Choroid plexus epithelial cell (primary cell): Measurements from ENCODE around the gene CTPS2.

ENCODE experiments used
- DNase-seq: peaks from one replicate; pipeline ENCODE4 v3.0.0-alpha.2; 2010; ENCODE audit warnings: low read depth
- H3K4me3 ChIP-seq: 2 replicates; pipeline ENCODE4 v1.5.1; 2011; ENCODE audit warnings: low read depth, mild to moderate bottlenecking, control low read depth, low read length, moderate library complexity
- TF ChIP-seq, protein P1 (sequence below): conservative IDR thresholded peaks from 2 replicates; pipeline ENCODE4 v1.5.1; 2011; ENCODE audit warnings: low read depth, mild to moderate bottlenecking, control low read depth, inconsistent platforms, low read length, moderate library complexity

CTPS2 gene

DNA sequence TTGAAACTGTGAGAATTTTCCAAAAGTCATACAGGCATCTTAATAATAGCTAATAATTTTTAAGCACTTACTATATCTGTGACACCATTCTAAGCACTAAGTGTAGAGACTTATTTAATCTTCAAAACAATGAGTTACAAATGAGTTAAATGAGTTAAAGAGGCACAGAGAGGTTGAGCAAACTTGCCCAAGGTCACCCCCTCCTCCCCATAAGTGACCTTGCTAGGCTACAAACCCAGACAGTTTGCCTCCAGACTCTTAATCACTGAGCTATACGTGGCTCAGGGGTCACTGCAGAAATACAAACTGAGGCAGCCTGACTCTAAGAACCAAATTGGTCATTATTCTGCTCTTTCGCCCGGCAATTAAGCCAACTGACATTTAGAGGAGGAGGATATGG, 15.5 kb downstream of the CTPS2 start:
- TF ChIP-seq, protein P1, sequence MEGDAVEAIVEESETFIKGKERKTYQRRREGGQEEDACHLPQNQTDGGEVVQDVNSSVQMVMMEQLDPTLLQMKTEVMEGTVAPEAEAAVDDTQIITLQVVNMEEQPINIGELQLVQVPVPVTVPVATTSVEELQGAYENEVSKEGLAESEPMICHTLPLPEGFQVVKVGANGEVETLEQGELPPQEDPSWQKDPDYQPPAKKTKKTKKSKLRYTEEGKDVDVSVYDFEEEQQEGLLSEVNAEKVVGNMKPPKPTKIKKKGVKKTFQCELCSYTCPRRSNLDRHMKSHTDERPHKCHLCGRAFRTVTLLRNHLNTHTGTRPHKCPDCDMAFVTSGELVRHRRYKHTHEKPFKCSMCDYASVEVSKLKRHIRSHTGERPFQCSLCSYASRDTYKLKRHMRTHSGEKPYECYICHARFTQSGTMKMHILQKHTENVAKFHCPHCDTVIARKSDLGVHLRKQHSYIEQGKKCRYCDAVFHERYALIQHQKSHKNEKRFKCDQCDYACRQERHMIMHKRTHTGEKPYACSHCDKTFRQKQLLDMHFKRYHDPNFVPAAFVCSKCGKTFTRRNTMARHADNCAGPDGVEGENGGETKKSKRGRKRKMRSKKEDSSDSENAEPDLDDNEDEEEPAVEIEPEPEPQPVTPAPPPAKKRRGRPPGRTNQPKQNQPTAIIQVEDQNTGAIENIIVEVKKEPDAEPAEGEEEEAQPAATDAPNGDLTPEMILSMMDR: no peak
- H3K4me3 ChIP-seq: no peak overlapping the region
- no peak for DNase-seq

DNA sequence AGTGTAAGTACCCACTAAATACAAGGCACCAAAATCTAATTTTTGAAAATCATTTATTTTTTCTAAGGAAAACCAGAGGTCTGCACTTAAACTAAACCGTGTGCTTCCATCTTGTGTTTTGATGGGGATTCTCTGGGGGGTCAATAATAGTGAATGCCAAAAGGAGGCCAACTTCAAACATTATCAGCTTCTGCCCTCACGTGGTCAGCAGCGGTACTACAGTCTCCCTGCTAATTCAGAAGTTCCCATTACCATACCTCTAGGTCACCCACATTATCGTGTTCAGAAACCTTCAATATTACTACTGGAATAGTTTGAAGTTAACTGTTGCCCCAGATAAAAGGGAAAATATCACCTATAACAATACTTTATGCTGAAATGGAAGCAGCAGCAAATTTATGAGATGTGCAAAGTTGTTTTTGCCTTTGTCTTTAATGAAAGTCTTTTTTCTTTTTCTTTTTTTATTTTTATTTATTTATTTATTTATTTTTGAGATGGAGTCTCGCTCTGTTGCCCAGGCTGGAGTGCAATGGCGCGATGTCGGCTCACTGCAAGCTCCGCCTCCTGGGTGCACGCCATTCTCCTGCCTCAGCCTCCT, 17.3 kb downstream of the CTPS2 start:
- no peak overlapping the region for H3K4me3 ChIP-seq
- TF ChIP-seq, protein P1: peak; percentile 78
- peak; percentile 65 for DNase-seq

DNA sequence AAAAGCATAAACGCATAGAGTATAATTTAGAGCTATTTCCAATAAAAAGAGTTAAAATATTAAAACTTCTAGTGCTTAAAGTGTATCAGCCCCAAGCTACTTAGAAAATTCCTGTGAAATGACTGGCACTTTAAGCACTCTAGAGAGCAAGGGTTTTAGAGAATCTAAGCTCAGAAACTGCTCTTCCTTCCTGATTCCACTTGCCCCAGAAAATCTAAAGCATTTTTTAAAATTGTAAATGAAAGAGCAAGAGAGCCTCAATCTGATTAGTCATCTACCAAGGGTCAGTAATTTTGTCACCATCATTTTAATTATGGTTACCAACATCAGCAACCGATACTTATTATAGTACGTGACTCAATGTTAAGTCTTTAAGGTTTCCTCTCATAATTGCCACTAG, 25.0 kb downstream of the CTPS2 start:
- H3K4me3 ChIP-seq: no peak overlapping the region
- TF ChIP-seq, protein P1: no peak
- DNase-seq: no peak

DNA sequence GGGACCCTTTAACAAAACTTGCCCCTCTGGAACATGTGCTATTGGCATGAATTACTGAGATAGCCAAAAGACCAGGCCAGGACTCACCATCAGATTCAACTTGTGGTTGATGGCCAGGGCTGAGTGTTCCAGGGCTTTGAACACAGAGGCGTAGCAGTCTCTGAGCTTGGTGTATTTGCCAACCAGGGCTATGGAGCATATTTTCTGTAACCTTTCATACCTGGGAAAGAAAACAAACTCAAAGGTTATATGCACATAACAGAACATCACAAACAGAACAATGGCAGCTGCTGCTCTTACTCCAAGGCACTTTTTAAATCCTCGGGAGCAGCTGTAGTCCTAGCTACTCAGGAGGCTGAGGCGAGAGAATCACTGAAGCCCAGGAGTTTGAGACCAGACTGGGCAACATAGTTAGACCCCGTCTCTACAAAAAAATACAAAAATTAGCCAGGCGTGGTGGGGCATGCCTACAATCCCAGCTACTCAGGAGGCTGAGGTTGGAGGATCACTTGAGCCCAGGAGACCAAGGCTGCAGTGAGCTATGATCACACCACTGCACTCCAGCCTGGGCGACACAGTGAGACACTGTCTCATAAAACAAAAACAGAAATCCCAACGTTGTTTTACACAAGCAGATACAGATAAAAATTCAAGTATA, 29.3 kb downstream of the CTPS2 start:
- DNase-seq: no peak
- TF ChIP-seq, protein P1: no peak
- H3K4me3 ChIP-seq: no peak overlapping the region

DNA sequence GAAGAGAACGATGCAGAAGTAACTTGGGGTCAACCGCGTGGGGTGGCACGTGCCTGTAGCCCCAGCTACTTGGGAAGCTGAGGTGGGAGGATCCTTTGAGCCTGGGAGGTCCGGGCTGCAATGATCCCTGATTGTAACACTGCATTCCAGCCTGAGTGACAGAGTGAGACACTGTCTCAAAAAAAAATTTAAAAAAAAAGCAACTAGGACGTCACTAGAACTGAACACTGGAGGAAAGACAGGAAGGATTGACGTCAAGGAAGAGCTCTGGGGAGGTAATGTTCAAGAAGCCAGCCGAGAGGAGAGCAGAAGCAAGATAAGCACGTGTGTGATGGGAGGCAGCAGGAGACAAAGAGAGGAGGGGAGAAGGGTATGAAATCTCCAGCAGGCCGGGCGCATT, 33.8 kb downstream of the CTPS2 start:
- TF ChIP-seq, protein P1: no peak
- H3K4me3 ChIP-seq: no peak overlapping the region
- peak; percentile 31 for DNase-seq

DNA sequence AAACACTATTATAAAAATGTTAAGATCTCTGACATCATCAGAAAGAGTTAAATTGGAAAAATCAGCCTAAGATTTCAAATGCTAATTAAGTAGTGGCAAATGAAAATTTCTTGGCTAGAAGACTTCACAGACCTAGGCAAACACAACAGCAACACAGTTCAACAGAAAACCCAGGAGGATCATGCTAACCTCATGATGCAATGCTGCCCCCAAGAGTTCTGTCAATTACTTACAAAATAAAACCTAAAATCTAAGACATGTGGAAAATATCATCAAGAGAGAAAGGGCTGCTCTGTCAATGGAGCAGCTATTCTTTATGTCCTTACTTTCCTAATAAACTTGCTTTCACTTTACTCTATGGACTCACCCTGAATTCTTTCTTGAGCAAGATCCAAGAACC, 41.5 kb downstream of the CTPS2 start:
- DNase-seq: peak; percentile 77
- TF ChIP-seq, protein P1: peak; percentile 39
- no peak overlapping the region for H3K4me3 ChIP-seq

DNA sequence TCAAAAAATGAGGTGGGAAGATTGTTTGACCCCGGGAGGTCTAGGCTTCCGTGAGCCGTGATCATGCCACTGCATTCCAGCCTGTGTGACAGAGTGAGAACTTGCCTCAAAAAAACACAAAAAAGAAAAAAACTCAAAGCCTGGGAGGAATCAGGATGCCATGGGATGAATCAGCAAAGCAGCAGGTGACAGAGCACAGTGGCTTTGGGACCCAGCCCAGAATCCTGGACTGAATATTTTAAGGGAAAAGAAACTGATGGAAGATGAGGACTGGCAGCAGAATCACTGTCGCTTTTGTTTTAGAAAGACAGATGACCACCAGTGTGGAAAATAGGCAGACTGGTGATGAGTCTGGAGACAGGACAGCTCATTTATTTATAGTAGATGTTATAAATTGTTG, 45.9 kb downstream of the CTPS2 start:
- peak; percentile 35 for DNase-seq
- H3K4me3 ChIP-seq: no peak overlapping the region
- TF ChIP-seq, protein P1: no peak
